GM21526 (cell line): ENCODE data around the gene APOL6.
"Not testable (repeated sequence)": the region's sequence is repeated elsewhere in the genome, so short reads cannot be mapped to it uniquely, and the experiment has no call there.

ENCODE experiments used
- ATAC-seq: cut with Tn5 transposase; IDR thresholded peaks from one replicate; pipeline ENCODE4 v1.9.1; 2021; ENCODE audit warnings: moderate library complexity; ENCODE audit not compliant: unreplicated experiment, low FRiP score

APOL6 gene

GRCh38 chr22:35666699-35667098 is 18.5 kb downstream of the APOL6 start:
- not testable (repeated sequence) for ATAC-seq

DNA sequence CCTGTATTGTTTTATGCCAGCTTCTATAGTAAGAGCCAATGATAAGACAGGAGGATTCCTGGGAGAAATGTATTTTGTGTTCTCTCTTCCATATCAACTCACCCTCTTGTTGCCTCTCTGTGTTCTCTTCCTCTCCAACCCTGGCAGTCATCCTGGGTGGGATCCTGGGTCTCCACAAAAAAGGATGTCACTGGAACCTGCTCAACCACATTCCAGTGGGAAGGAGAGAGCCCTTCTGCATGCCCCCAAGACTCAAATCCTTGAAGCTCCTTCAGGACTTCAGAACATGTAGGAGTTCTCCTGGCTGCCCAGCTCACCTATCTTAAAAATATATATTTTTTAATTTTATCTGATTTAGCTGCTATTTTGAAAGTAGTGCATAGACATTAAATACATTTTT is 26.1 kb downstream of the APOL6 start:
- ATAC-seq = no peak

- not testable (repeated sequence) for ATAC-seq
Observed at GRCh38 chr22:35676065-35676464, 27.8 kb downstream of the APOL6 start.

DNA sequence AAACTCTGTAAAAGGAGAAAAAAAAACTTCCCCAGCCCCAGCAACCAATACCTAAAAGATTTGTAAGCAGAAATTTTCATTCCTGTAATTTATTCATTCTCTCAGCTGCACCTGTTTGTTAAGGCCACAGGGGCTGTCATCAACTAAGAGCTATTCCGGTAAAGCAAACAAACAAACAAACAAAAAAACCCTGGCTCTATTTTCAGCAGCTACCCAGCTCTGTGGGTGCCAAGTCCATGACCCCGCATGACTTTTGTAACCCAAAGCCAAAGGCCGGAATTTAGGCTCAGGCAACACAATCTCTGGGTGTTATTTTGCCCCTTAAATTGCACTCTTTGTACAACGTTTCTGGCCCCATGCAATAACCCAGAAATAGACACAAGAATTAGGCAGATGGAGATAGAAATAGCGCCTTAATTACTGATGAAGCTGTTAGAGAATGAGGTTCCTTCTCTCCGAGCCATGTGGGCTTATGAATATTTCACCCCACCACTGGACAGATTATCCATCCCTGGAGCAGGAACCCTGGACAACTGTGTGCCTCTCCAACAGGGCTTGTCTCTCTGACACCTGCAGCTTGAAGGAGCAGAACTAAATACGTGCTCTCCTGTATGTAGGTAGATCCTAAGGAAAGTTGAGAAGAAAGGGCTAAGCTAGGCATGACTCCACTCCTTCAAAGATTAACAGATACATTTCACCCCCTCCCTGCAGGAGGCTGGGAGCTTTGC is 29.4 kb downstream of the APOL6 start:
- ATAC-seq = no peak

DNA sequence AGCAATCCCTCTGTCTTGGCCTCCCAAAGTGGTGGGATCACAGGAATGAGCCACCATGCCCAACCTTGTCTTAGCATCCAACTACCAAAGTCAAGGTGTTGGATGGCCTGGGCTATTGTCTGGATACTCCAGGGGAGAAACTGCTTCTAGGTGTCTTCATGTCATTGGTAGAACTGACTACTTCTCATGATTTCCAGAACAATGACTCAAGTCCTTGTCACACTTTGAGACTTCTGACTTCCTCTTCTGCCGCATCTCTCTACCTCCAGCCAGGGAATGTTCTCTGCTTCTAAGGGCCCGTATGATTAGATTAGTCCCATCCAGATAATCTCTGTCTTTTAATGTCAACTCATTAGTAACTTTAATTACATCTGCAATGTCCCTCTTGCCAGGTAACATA is 30.6 kb downstream of the APOL6 start:
- no peak for ATAC-seq

DNA sequence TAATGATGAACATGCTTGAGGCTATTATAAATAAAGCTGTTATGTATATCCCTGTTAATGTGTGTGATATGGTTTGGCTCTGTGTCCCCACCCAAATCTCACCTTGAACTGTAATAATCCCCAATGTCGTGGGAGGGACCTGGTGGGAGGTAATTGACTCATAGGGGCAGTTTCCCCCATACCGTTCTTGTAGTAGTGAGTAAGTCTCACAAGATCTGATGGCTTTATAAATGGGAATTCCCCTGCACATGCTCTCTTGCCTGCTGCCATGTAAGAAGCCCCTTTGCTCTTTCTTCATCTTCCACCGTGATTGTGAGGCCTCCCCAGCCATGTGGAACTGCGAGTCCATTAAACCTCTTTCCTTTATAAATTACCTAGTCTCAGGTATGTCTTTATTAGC is 31.2 kb downstream of the APOL6 start:
- ATAC-seq = not testable (repeated sequence)

- ATAC-seq = no peak
Observed at GRCh38 chr22:35681454-35682052, 33.3 kb downstream of the APOL6 start.

DNA sequence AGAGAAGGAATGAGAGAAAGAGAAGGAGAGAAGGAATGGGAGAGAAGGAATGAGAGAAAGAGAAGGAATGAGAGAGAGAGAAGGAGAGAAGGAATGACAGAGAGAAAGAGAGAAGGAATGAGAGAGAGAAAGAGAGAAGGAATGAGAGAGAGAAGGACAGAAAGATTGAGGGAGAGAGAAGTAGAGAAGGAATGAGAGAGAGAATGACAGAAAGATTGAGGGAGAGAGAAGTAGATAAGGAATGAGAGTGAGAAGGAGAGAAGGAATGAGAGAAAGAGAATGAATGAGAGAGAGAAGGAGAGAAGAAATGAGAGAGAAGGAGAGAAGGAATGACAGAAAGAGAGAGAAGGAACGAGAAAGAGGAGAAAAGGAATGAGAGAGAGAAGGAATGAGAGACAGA is 35.3 kb downstream of the APOL6 start:
- ATAC-seq = no peak

GRCh38 chr22:35684270-35684700 is 36.0 kb downstream of the APOL6 start:
- no peak for ATAC-seq

- no peak for ATAC-seq
Observed at GRCh38 chr22:35684732-35685131, 36.5 kb downstream of the APOL6 start.

DNA sequence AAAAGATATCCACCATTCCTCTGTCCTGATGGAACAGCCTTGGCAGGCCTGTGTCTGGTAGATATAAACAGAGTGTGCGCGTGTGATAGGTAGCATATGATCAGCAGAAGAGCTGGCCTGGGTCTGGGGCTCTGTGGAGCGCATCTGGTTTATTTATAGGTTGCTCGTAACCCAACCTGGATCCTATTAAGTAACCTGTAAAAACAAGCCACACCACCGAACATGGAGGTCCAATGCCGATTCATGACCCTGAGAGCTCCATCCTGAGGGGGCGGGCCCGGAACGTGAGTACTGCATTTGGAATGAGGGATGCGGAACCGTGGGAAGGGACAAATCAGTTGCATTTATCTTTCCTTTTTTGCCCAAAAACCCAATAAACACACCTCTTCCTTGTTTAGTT is 37.5 kb downstream of the APOL6 start:
- ATAC-seq = no peak

- ATAC-seq = no peak
Observed at GRCh38 chr22:35686298-35686697, 38.1 kb downstream of the APOL6 start.

- ATAC-seq = no peak
Observed at GRCh38 chr22:35687461-35687860, 39.2 kb downstream of the APOL6 start.

GRCh38 chr22:35688913-35689675 is 40.8 kb downstream of the APOL6 start:
- no peak for ATAC-seq

GRCh38 chr22:35690001-35690400 is 41.8 kb downstream of the APOL6 start:
- ATAC-seq = no peak

DNA sequence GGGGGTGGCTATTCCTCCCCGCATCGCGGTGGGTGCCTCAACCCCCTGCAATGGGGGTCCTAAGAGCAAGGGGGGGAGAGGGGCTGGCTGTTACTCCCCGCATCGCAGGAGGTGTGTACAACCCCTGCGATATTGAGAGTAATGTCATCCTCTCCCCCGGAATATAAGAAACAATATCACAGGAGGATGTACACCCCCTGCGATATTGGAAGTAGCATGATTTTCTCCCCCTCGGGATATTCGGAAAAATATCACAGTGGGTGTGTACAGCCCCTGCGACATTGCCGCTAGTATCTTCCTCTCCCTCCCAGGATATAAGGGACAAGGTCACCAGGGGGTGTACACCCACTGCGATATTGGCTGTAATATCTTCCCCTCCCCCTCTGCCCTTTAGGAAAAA is 47.0 kb downstream of the APOL6 start:
- no peak for ATAC-seq

DNA sequence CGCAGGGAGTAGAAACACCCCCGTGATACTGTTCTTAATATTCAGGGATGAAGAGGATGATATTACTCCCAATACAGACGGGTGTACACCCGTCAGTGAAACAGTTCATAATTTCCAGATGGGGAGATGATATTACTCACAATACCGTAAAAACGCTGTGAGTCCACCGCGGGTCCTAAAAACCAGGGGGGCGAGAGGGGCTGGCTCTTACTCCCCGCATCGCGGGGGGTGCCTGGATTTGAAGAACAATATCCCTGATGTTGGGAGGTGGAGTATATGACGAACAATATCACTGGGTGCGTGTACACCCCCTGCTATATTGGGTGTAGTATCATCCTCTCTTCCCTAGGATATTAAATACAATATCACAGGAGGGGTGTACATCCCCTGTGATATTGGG is 48.9 kb downstream of the APOL6 start:
- ATAC-seq = no peak

GRCh38 chr22:35699852-35700251 is 51.6 kb downstream of the APOL6 start:
- ATAC-seq = not testable (repeated sequence)

DNA sequence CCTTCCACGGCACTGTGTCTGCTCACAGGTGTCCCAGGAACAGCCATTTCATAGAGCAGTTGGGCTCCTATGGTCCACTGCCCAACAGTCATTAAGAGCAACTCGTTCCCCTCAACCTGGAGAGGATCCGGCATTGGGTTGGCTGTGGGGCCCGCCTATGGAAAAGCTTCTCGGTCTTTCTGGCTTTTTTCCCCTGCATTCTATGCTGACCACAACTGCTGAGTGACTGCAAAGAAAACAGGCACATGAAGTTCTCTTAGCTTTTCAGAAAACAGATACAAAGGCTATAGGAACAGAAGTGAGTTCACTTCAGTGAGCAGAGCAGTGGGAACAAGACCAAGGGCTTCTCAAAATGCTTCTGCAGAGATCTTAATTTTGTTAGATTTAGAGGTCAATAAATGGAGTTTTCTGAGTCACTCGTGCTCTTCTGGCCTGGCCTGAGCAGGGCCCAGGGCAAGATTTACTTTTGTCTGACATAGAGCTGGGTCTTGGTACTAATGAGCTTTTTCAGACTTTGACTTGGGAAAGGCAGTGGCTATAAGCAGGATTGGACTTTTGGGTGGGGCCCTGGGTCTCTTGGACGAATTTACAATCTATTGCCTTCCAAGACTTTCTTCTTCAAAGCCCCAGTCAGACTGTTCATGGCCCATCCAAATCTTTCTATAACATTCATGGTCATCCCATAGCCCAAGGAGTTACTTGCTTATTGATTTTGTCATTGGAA is 55.8 kb downstream of the APOL6 start:
- no peak for ATAC-seq

GRCh38 chr22:35705141-35705540 is 56.9 kb downstream of the APOL6 start:
- no peak for ATAC-seq

DNA sequence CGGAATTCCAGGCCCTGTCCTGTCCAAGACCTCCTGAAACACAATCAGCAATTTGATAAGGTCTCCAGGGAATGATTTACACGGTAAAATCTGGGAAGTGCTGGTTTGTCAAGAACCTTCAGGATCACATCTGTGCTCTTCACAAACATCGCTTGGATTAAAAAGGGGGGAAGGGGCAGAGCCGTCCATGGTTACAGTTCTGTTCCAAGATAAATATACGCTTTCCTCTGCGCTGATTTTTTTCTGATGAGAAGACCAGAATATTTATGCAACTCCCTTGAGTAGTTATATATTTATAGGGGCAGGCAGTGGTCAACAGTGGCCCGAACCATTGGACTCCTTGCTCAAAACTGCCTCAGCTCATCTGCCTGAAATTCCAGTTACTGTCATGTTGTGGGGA is 60.2 kb downstream of the APOL6 start:
- no peak for ATAC-seq
